OCI-LY7 (cell line): ENCODE measurements around the gene TMPRSS4. TPM values are rescaled to one million over a fixed set of nuclear protein-coding genes. Genes with fewer than 3 reads are reported as not detected.

Source experiments
- BruUV-seq: library from RNA; stranded (reverse); fragments of 400-500 nt; replicated peaks from 2 replicates; lab custom pipeline; 2021; lab: Mats Ljungman, UMichigan
- CTCF ChIA-PET: fragments of 300-600 bp; sonication (Branson Sonifier 250); formaldehyde crosslinking; loops from one replicate; lab custom pipeline; 2022; ENCODE audit warnings: antibody characterized with exemption; ENCODE audit not compliant: unreplicated experiment; lab: Charles Lee
- POLR2A ChIA-PET: fragments of 300-600 bp; sonication (Branson Sonifier 250); formaldehyde crosslinking; loops from one replicate; lab custom pipeline; 2022; ENCODE audit warnings: antibody characterized with exemption; lab: Charles Lee
- DNase-seq: peaks from one replicate; pipeline ENCODE4 v3.0.0-alpha.2; 2015; ENCODE audit warnings: low spot score
- H2AFZ ChIP-seq: fragments of 200-600 bp; sonication (generic), shearing (Covaris generic); 2 replicates; pipeline ENCODE4 v1.6.1; 2014; ENCODE audit warnings: mild to moderate bottlenecking, antibody characterized with exemption, low read length, moderate library complexity
- H3K27ac ChIP-seq: fragments of 200-600 bp; sonication (generic); 2 replicates; pipeline ENCODE4 v1.5.1; 2014; ENCODE audit warnings: mixed run types, low read depth, mild to moderate bottlenecking, moderate library complexity, low read length, inconsistent platforms; ENCODE audit not compliant: poor library complexity, severe bottlenecking
- H3K36me3 ChIP-seq: fragments of 200-600 bp; sonication (generic); 2 replicates; pipeline ENCODE4 v1.6.1; 2014; ENCODE audit warnings: mild to moderate bottlenecking, antibody characterized with exemption, low read length, moderate library complexity, mixed read lengths; ENCODE audit not compliant: insufficient read depth
- H3K4me1 ChIP-seq: fragments of 200-600 bp; sonication (generic); 2 replicates; pipeline ENCODE4 v1.5.1; 2014; ENCODE audit warnings: mild to moderate bottlenecking, low read length; ENCODE audit not compliant: insufficient read depth, poor library complexity, severe bottlenecking
- H3K4me2 ChIP-seq: fragments of 200-600 bp; sonication (generic); 2 replicates; pipeline ENCODE4 v1.6.1; 2014; ENCODE audit warnings: mild to moderate bottlenecking, low read length
- H3K4me3 ChIP-seq: fragments of 200-600 bp; sonication (generic); 2 replicates; pipeline ENCODE4 v1.5.1; 2014; ENCODE audit warnings: mild to moderate bottlenecking, low read depth, low read length; ENCODE audit not compliant: poor library complexity, severe bottlenecking
- H3K79me2 ChIP-seq: fragments of 200-600 bp; sonication (generic); 2 replicates; pipeline ENCODE4 v1.6.1; 2016; ENCODE audit warnings: low read depth, mild to moderate bottlenecking, low read length, moderate library complexity, mixed read lengths; ENCODE audit not compliant: insufficient read depth
- H3K9me2 ChIP-seq: fragments of 200-600 bp; sonication (generic); 2 replicates; pipeline ENCODE4 v1.6.1; 2016; ENCODE audit warnings: mild to moderate bottlenecking, low read length, mixed read lengths; ENCODE audit not compliant: insufficient read depth
- H3K9me3 ChIP-seq: fragments of 200-600 bp; sonication (generic); 2 replicates; pipeline ENCODE4 v1.6.1; 2014; ENCODE audit warnings: mild to moderate bottlenecking, mixed run types, low read length, mixed read lengths
- H4K20me1 ChIP-seq: fragments of 200-600 bp; sonication (generic); 2 replicates; pipeline ENCODE4 v1.6.1; 2014; ENCODE audit warnings: mild to moderate bottlenecking, antibody characterized with exemption, low read length, moderate library complexity, mixed read lengths; ENCODE audit not compliant: insufficient read depth
- CTCF ChIP-seq: fragments of 200-600 bp; sonication (generic); conservative IDR thresholded peaks from 2 replicates; pipeline ENCODE4 v1.5.1; 2014; ENCODE audit warnings: mild to moderate bottlenecking, antibody characterized with exemption, low read length, moderate library complexity, mixed read lengths
- EZH2phosphoT487 ChIP-seq: fragments of 200-600 bp; sonication (generic); IDR thresholded peaks from 2 replicates; pipeline ENCODE4 v1.6.1; 2018; ENCODE audit warnings: low read depth, borderline replicate concordance, mild to moderate bottlenecking, mixed run types, antibody characterized with exemption, low read length, moderate library complexity, mixed read lengths
- intact Hi-C: fragments of 100-400 bp; cut with micrococcal nuclease; formaldehyde crosslinking; loops from one replicate; pipeline ENCODE4 v1.10.0; 2022; ENCODE audit not compliant: unreplicated experiment
- total RNA-seq, 2 experiments: library from RNA; depleted of rRNA in 1 of 2; stranded (reverse); fragments of >200 nt in 1 of 2; shearing (Covaris generic) in 1 of 2; gene quantifications; 2 replicates each; pipeline ENCODE4 v1.2.3, GENCODE V29; 2014 to 2022

The TMPRSS4 gene
- total RNA-seq, 2 experiments from 2014 or later, result 0.03 TPM; not detected in 1

GRCh38 chr11:118050208-118050891, 26.5 kb upstream of the TMPRSS4 start:
- ChIA-PET CTCF (no interaction called here), POLR2A (no interaction called here)
- H4K20me1 ChIP-seq, result no peaks in the 10 kb centered on the region
- TF ChIP-seq EZH2phosphoT487, result no peak
- no peak for TF ChIP-seq CTCF
- no peak for DNase-seq
- H3K4me3 ChIP-seq, result no peak overlapping the region
- no peak overlapping the region for H3K4me2 ChIP-seq
- no peaks in the 10 kb centered on the region for H3K9me2 ChIP-seq
- no TSS peak for BruUV-seq
- no peaks in the 10 kb centered on the region for H3K79me2 ChIP-seq
- no peak overlapping the region for H2AFZ ChIP-seq
- H3K4me1 ChIP-seq, result peaks cover 12% of the 10 kb centered on the region
- H3K36me3 ChIP-seq, result no peaks in the 10 kb centered on the region
- H3K9me3 ChIP-seq, result no peaks in the 10 kb centered on the region
- intact Hi-C loops, result no loop called here
- no peak overlapping the region for H3K27ac ChIP-seq

GRCh38 chr11:118051136-118051610, 25.7 kb upstream of the TMPRSS4 start:
- H3K4me2 ChIP-seq, result no peak overlapping the region
- no peak overlapping the region for H3K4me3 ChIP-seq
- CTCF ChIA-PET, result no interaction called here
- BruUV-seq, result no TSS peak
- peaks cover 12% of the 10 kb centered on the region for H3K4me1 ChIP-seq
- no peaks in the 10 kb centered on the region for H3K36me3 ChIP-seq
- no peak overlapping the region for H2AFZ ChIP-seq
- DNase-seq, result no peak
- intact Hi-C loops, result no loop called here
- no peaks in the 10 kb centered on the region for H3K9me3 ChIP-seq
- H3K79me2 ChIP-seq, result no peaks in the 10 kb centered on the region
- TF ChIP-seq CTCF, result no peak
- no peak for TF ChIP-seq EZH2phosphoT487
- no peaks in the 10 kb centered on the region for H4K20me1 ChIP-seq
- no peak overlapping the region for H3K27ac ChIP-seq
- H3K9me2 ChIP-seq, result no peaks in the 10 kb centered on the region
- POLR2A ChIA-PET, result interaction anchor here (1.4 kb wide), 1 partner anchor 63 kb away, joined by 4 read pairs; no protein-coding TSS in a partner anchor
